HEK293 (cell line): ENCODE measurements around the gene ADAMTS17.

Experiments used
- CTCF ChIA-PET: fragments of 350-600 bp; formaldehyde crosslinking; extraction: SDS; loops from one replicate; lab custom pipeline; 2021; ENCODE audit warnings: antibody characterized with exemption; lab: Yijun Ruan, JAX
- POLR2A ChIA-PET: fragments of 300-600 bp; formaldehyde crosslinking; extraction: SDS; loops from one replicate; lab custom pipeline; 2020; ENCODE audit warnings: antibody characterized with exemption, inconsistent platforms; lab: Yijun Ruan, JAX
- H3K27ac ChIP-seq: fragments of 200-500 bp; sonication (Bioruptor generic); 2 replicates; pipeline ENCODE4 v1.5.1; 2014; ENCODE audit warnings: low read depth, low read length, control low read depth, inconsistent platforms; ENCODE audit errors: extremely low read depth
- H3K36me3 ChIP-seq, 2 experiments: fragments of 200-500 bp in 1 of 2; sonication (Bioruptor generic) in 1 of 2; 1 replicate in 1 of 2; 2 replicates in 1 of 2; pipeline ENCODE4 v1.5.1; 2014 to 2017; ENCODE audit warnings: inconsistent platforms in 2 of 2, low read length in 2 of 2; ENCODE audit not compliant: control insufficient read depth in 2 of 2, insufficient read depth in 1 of 2
- H3K4me1 ChIP-seq: fragments of 200-500 bp; sonication (Bioruptor generic); 2 replicates; pipeline ENCODE4 v1.5.1; 2014; ENCODE audit warnings: mild to moderate bottlenecking, low read length, inconsistent platforms; ENCODE audit not compliant: control insufficient read depth, insufficient read depth
- H3K4me3 ChIP-seq: 2 replicates; pipeline ENCODE4 v1.5.1; 2011; ENCODE audit warnings: low read depth, mild to moderate bottlenecking, control low read depth, low read length, moderate library complexity
- H3K9me3 ChIP-seq: fragments of 200-500 bp; sonication (Bioruptor generic); 2 replicates; pipeline ENCODE4 v1.5.1; 2014; ENCODE audit warnings: low read depth, low read length, inconsistent platforms; ENCODE audit not compliant: control insufficient read depth, insufficient read depth
- GLI4 ChIP-seq: fragments of 450-650 bp; formaldehyde crosslinking; IDR thresholded peaks from 2 replicates; pipeline ENCODE4 v1.5.1; 2016; ENCODE audit warnings: missing biosample characterization, missing genetic modification characterization
- HOXC10 ChIP-seq: sonication (generic); formaldehyde crosslinking; IDR thresholded peaks from 2 replicates; pipeline ENCODE4 v1.8.1; 2023; ENCODE audit warnings: mild to moderate bottlenecking, missing genetic modification reagents
- IKZF3 ChIP-seq: fragments of 450-650 bp; IDR thresholded peaks from 2 replicates; pipeline ENCODE4 v1.5.0; 2018; ENCODE audit warnings: missing biosample characterization, mild to moderate bottlenecking, missing genetic modification characterization, moderate library complexity
- KLF7 ChIP-seq: fragments of 450-650 bp; formaldehyde crosslinking; IDR thresholded peaks from 2 replicates; pipeline ENCODE4 v1.5.1; 2016; ENCODE audit warnings: missing biosample characterization, missing genetic modification characterization, borderline replicate concordance
- TCF7L2 ChIP-seq: IDR thresholded peaks from 2 replicates; pipeline ENCODE4 v1.6.1; 2011; ENCODE audit warnings: low read depth, mild to moderate bottlenecking, inconsistent platforms, low read length, moderate library complexity, borderline replicate concordance
- YY2 ChIP-seq: fragments of 450-650 bp; formaldehyde crosslinking; IDR thresholded peaks from 2 replicates; pipeline ENCODE4 v1.5.1; 2016; ENCODE audit warnings: missing biosample characterization, missing genetic modification characterization
- ZEB2 ChIP-seq: fragments of 450-650 bp; formaldehyde crosslinking; IDR thresholded peaks from 2 replicates; pipeline ENCODE4 v1.5.1; 2016; ENCODE audit warnings: missing biosample characterization, missing genetic modification characterization
- ZNF112 ChIP-seq: fragments of 450-650 bp; formaldehyde crosslinking; IDR thresholded peaks from 2 replicates; pipeline ENCODE4 v1.5.0; 2017; ENCODE audit warnings: missing biosample characterization, missing genetic modification characterization
- ZNF155 ChIP-seq: fragments of 450-650 bp; formaldehyde crosslinking; IDR thresholded peaks from 2 replicates; pipeline ENCODE4 v1.5.1; 2016; ENCODE audit warnings: missing biosample characterization, missing genetic modification characterization
- ZNF335 ChIP-seq: fragments of 450-650 bp; formaldehyde crosslinking; conservative IDR thresholded peaks from 2 replicates; pipeline ENCODE4 v1.5.1; 2016; ENCODE audit warnings: missing biosample characterization, missing genetic modification characterization
- ZNF350 ChIP-seq: fragments of 450-650 bp; formaldehyde crosslinking; IDR thresholded peaks from 2 replicates; pipeline ENCODE4 v1.5.0; 2017; ENCODE audit warnings: missing biosample characterization, mild to moderate bottlenecking, missing genetic modification characterization
- ZNF433 ChIP-seq: fragments of 450-650 bp; formaldehyde crosslinking; IDR thresholded peaks from 2 replicates; pipeline ENCODE4 v1.5.1; 2016; ENCODE audit warnings: missing biosample characterization, missing genetic modification characterization, low read depth
- ZNF501 ChIP-seq: fragments of 450-650 bp; formaldehyde crosslinking; IDR thresholded peaks from 2 replicates; pipeline ENCODE4 v1.5.1; 2016; ENCODE audit warnings: missing biosample characterization, missing genetic modification characterization
- ZNF510 ChIP-seq: fragments of 450-650 bp; formaldehyde crosslinking; IDR thresholded peaks from 2 replicates; pipeline ENCODE4 v1.5.1; 2018; ENCODE audit warnings: mild to moderate bottlenecking, missing genetic modification characterization, missing biosample characterization; ENCODE audit not compliant: insufficient replicate concordance
- ZNF514 ChIP-seq: fragments of 450-650 bp; formaldehyde crosslinking; IDR thresholded peaks from 2 replicates; pipeline ENCODE4 v1.5.1; 2016; ENCODE audit warnings: missing biosample characterization, missing genetic modification characterization
- ZNF549 ChIP-seq: fragments of 450-650 bp; IDR thresholded peaks from 2 replicates; pipeline ENCODE4 v1.5.1; 2018; ENCODE audit warnings: missing biosample characterization, missing genetic modification characterization, mild to moderate bottlenecking, inconsistent platforms, moderate library complexity
- ZNF623 ChIP-seq: fragments of 450-650 bp; formaldehyde crosslinking; IDR thresholded peaks from 2 replicates; pipeline ENCODE4 v1.5.1; 2016; ENCODE audit warnings: missing biosample characterization, missing genetic modification characterization
- ZNF624 ChIP-seq: fragments of 450-650 bp; formaldehyde crosslinking; IDR thresholded peaks from 2 replicates; pipeline ENCODE4 v1.5.1; 2017; ENCODE audit warnings: missing biosample characterization, missing genetic modification characterization
- ZSCAN23 ChIP-seq: fragments of 450-650 bp; formaldehyde crosslinking; IDR thresholded peaks from 2 replicates; pipeline ENCODE4 v1.5.1; 2016; ENCODE audit warnings: missing biosample characterization, missing genetic modification characterization
- TF ChIP-seq, protein P1 (sequence below): fragments of 450-650 bp; formaldehyde crosslinking; IDR thresholded peaks from 2 replicates; pipeline ENCODE4 v1.5.1; 2016; ENCODE audit warnings: missing biosample characterization, missing genetic modification characterization, low read depth
- TF ChIP-seq, protein P2 (sequence below): fragments of 450-650 bp; formaldehyde crosslinking; IDR thresholded peaks from 2 replicates; pipeline ENCODE4 v1.5.1; 2016; ENCODE audit warnings: missing biosample characterization, missing genetic modification characterization
- TF ChIP-seq, protein P3 (sequence below): fragments of 450-650 bp; IDR thresholded peaks from 2 replicates; pipeline ENCODE4 v1.5.1; 2018; ENCODE audit warnings: missing biosample characterization, missing genetic modification characterization
- TF ChIP-seq, protein P4 (sequence below): fragments of 450-650 bp; formaldehyde crosslinking; IDR thresholded peaks from 2 replicates; pipeline ENCODE4 v1.5.1; 2016; ENCODE audit warnings: missing biosample characterization, missing genetic modification characterization
- TF ChIP-seq, protein P5 (sequence below): fragments of 450-650 bp; formaldehyde crosslinking; IDR thresholded peaks from 2 replicates; pipeline ENCODE4 v1.5.1; 2016; ENCODE audit warnings: missing biosample characterization, missing genetic modification characterization
- TF ChIP-seq, protein P6 (sequence below): fragments of 450-650 bp; formaldehyde crosslinking; IDR thresholded peaks from 2 replicates; pipeline ENCODE4 v1.5.1; 2017; ENCODE audit warnings: missing biosample characterization, missing genetic modification characterization

Gene ADAMTS17

DNA sequence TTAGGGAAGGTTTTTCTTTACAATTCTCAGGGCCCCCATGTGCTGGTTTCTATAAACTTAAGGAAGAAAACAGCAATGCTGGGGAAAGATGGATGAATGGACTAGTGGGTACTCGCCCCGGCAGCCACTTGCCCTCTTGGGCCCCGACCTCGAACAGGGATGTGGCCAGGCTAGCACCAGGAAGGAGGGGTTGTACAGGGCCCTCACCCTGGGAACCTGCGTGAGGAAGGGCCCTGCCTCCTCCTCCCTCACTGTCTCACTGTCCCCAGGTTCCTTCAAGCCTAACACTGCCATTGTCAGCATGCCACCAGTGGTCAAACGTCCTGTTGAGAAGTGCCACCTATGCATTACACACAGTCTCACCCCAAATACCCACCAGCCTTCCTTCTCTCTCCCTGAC is 9.1 kb downstream of the ADAMTS17 start:
- Histone ChIP-seq H3K27ac (no peak overlapping the region), H3K4me1 (no peaks in the 10 kb centered on the region), H3K36me3 (peaks cover 0 to 4% of the 10 kb centered on the region in 2 experiments; a peak in 1 of 3 replicates), H3K4me3 (no peak overlapping the region), H3K9me3 (no peaks in the 10 kb centered on the region)
- no peak for TF ChIP-seq ZNF350
- no peak for TF ChIP-seq ZSCAN23 (tag by site-specific recombination)
- TF ChIP-seq ZNF510 = no peak
- TF ChIP-seq, protein P1, sequence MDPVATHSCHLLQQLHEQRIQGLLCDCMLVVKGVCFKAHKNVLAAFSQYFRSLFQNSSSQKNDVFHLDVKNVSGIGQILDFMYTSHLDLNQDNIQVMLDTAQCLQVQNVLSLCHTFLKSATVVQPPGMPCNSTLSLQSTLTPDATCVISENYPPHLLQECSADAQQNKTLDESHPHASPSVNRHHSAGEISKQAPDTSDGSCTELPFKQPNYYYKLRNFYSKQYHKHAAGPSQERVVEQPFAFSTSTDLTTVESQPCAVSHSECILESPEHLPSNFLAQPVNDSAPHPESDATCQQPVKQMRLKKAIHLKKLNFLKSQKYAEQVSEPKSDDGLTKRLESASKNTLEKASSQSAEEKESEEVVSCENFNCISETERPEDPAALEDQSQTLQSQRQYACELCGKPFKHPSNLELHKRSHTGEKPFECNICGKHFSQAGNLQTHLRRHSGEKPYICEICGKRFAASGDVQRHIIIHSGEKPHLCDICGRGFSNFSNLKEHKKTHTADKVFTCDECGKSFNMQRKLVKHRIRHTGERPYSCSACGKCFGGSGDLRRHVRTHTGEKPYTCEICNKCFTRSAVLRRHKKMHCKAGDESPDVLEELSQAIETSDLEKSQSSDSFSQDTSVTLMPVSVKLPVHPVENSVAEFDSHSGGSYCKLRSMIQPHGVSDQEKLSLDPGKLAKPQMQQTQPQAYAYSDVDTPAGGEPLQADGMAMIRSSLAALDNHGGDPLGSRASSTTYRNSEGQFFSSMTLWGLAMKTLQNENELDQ (tag by site-specific recombination) = no peak
- no peak for TF ChIP-seq ZNF624
- no peak for TF ChIP-seq HOXC10 (CRISPR knock-in tag)
- TF ChIP-seq, protein P2, sequence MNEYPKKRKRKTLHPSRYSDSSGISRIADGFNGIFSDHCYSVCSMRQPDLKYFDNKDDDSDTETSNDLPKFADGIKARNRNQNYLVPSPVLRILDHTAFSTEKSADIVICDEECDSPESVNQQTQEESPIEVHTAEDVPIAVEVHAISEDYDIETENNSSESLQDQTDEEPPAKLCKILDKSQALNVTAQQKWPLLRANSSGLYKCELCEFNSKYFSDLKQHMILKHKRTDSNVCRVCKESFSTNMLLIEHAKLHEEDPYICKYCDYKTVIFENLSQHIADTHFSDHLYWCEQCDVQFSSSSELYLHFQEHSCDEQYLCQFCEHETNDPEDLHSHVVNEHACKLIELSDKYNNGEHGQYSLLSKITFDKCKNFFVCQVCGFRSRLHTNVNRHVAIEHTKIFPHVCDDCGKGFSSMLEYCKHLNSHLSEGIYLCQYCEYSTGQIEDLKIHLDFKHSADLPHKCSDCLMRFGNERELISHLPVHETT (tag by site-specific recombination) = no peak
- no peak for TF ChIP-seq YY2 (tag by site-specific recombination)
- TF ChIP-seq IKZF3 (tag by site-specific recombination) = no peak
- TF ChIP-seq GLI4 (tag by site-specific recombination) = no peak
- CTCF ChIA-PET = interaction anchor here (1.5 to 3.8 kb wide), 2 partner anchors 9 to 16 kb away, joined by 3 to 14 read pairs; partner anchors contain the start of gene ADAMTS17
- POLR2A ChIA-PET = no interaction called here

DNA sequence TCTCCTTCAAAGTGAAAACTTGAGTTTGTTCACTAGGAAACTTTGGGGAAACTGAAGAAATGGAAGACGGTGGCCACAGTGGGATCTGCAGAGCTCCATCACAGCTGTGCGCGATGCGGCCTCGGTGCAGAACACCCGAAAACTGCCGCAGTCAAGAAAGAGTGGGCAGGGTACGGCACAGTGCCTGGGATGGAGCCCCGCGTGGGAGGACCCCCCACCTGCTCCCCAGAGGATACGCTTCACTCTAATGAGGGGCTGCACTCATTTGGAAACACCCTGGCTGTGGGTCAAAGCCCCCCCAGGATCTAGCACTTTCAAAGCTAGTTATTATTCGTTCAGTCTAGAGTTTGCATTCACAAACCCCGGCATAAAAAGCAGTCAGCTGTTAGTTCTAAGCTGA is 9.5 kb downstream of the ADAMTS17 start:
- no peak overlapping the region for H3K27ac ChIP-seq
- H3K9me3 ChIP-seq = no peaks in the 10 kb centered on the region
- no peaks in the 10 kb centered on the region for H3K4me1 ChIP-seq
- ChIA-PET CTCF (interaction anchor here (1.5 to 3.8 kb wide), 2 partner anchors 10 to 17 kb away, joined by 3 to 14 read pairs; partner anchors contain the start of gene ADAMTS17), POLR2A (no interaction called here)
- H3K36me3 ChIP-seq = no peaks in the 10 kb centered on the region
- TF ChIP-seq ZNF335 (tag by site-specific recombination) (no peak), TCF7L2 (no peak), ZNF433 (tag by site-specific recombination) (no peak), ZNF501 (tag by site-specific recombination) (no peak), ZNF514 (no peak), ZNF155 (no peak), ZNF623 (tag by site-specific recombination) (no peak), ZEB2 (tag by site-specific recombination) (no peak), ZNF112 (tag by site-specific recombination) (no peak), KLF7 (tag by site-specific recombination) (no peak), ZNF549 (tag by site-specific recombination) (no peak)
- TF ChIP-seq, protein P3, sequence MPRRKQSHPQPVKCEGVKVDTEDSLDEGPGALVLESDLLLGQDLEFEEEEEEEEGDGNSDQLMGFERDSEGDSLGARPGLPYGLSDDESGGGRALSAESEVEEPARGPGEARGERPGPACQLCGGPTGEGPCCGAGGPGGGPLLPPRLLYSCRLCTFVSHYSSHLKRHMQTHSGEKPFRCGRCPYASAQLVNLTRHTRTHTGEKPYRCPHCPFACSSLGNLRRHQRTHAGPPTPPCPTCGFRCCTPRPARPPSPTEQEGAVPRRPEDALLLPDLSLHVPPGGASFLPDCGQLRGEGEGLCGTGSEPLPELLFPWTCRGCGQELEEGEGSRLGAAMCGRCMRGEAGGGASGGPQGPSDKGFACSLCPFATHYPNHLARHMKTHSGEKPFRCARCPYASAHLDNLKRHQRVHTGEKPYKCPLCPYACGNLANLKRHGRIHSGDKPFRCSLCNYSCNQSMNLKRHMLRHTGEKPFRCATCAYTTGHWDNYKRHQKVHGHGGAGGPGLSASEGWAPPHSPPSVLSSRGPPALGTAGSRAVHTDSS = no peak
- TF ChIP-seq, protein P4, sequence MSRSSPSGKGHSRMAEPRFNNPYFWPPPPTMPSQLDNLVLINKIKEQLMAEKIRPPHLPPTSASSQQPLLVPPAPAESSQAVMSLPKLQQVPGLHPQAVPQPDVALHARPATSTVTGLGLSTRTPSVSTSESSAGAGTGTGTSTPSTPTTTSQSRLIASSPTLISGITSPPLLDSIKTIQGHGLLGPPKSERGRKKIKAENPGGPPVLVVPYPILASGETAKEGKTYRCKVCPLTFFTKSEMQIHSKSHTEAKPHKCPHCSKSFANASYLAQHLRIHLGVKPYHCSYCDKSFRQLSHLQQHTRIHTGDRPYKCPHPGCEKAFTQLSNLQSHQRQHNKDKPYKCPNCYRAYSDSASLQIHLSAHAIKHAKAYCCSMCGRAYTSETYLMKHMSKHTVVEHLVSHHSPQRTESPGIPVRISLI (tag by site-specific recombination) = no peak
- TF ChIP-seq, protein P5, sequence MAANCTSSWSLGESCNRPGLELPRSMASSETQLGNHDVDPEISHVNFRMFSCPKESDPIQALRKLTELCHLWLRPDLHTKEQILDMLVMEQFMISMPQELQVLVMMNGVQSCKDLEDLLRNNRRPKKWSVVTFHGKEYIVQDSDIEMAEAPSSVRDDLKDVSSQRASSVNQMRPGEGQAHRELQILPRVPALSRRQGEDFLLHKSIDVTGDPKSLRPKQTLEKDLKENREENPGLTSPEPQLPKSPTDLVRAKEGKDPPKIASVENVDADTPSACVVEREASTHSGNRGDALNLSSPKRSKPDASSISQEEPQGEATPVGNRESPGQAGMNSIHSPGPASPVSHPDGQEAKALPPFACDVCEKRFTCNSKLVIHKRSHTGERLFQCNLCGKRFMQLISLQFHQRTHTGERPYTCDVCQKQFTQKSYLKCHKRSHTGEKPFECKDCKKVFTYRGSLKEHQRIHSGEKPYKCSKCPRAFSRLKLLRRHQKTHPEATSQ (tag by site-specific recombination) = no peak
- TF ChIP-seq, protein P6, sequence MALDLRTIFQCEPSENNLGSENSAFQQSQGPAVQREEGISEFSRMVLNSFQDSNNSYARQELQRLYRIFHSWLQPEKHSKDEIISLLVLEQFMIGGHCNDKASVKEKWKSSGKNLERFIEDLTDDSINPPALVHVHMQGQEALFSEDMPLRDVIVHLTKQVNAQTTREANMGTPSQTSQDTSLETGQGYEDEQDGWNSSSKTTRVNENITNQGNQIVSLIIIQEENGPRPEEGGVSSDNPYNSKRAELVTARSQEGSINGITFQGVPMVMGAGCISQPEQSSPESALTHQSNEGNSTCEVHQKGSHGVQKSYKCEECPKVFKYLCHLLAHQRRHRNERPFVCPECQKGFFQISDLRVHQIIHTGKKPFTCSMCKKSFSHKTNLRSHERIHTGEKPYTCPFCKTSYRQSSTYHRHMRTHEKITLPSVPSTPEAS = no peak
- no peak overlapping the region for H3K4me3 ChIP-seq
